ENCODE results near the gene TUBB2B.
"Not testable (repeated sequence)": the region's sequence is repeated elsewhere in the genome, so short reads cannot be mapped to it uniquely, and the experiment has no call there.

The TUBB2B gene

DNA sequence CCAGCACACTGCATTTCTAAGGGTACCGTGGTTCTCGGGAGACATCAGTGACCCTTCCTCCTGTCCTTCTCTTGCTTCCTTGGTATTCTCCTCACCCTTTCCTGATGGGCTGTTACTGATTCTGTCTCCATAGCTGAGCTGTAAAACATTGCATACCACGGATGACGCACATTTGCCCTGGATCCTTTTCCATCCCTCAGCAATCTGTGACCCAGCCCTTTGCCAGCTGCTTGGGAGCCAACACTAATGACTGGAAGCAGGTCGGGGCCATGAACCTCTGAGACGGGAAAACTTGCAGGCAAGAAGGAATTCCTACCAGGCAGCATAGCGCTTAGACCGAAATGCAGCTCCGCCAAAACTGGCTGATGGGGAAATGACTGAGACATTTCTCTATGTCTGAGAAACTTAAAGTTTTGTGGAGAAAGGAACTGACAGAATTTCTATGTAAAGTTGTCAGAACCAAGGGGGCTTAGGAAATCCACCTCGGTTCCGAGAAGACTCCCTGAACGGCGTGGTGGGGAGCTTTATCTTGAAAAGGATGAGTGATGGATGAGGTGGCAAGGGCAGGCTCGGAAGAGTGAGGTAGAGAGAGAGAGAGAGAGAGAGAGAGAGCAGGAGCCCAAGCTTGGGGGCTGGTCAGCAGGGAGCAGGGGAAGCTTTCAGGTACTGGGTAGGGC lies 19.2 kb downstream of the TUBB2B start:
- no peak for DNase-seq

DNA sequence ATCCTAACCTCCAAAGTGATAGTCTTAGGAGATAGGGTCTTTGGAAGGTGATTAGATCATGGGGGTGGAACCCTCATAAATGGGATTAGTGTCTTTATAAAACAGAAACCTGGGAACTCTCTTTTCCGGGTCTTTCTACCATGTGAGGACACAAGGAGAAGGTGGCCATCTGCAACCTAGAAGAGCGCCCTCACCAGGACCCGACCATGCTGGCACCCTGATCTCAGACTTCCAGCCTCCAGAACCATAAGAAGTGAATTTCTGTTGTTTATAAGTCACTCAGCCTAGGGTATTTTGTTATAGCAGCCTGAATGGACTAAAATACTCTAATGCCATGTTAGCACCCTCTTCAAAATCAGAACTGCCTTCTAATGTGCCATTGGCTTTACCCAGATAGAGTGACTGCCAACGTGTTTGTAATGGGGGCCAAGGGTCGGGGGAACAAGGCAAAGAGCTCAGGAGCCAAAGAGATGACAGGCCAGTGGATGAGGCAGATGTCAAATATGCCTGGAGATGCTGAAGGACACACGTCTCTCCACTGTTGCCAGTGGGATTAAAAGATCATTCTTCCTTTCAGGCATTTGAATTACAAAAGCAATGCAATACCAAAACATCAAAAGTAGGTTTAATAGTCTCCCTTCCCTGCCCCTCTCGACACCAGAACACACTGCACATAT lies 21.0 kb downstream of the TUBB2B start:
- no peak for DNase-seq

DNA sequence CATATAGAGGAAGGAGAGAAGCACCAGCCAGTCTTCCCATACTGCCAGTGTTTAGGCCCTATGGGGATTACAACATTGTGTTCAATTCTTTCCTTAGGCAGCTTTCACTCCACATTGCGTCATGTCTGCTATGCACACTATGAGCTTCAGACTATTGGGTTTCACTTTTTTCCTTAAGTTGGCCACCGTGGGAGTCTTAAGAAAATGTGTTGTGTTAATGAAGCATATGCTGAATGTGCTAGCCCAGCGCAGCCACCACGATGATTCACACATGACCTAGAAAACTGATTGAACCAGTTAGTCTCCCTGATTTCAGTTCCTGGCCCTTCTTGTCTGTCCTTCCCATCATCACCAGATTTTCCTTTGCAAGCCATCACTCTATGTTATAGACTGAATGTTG lies 21.5 kb downstream of the TUBB2B start:
- no peak for DNase-seq

DNA sequence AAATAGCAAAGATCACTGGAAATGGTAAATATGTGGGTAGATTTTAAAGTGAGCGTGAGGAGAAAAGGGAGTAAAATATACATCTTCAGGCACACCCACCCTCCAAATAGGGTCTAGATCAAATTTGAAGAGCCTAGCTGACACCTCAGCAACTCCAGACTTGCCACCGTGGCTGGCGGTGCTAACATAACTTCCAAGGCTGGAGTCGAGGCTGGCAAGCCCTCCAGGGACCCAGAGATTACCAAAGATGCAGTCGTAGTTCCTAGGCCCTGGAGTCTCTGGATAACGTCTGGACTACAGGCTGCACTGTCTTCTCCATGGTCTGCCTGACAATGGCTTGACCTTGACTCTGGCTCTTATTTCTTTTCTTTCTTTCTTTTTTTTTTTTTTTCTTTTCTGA lies 22.5 kb downstream of the TUBB2B start:
- DNase-seq, result no peak

DNA sequence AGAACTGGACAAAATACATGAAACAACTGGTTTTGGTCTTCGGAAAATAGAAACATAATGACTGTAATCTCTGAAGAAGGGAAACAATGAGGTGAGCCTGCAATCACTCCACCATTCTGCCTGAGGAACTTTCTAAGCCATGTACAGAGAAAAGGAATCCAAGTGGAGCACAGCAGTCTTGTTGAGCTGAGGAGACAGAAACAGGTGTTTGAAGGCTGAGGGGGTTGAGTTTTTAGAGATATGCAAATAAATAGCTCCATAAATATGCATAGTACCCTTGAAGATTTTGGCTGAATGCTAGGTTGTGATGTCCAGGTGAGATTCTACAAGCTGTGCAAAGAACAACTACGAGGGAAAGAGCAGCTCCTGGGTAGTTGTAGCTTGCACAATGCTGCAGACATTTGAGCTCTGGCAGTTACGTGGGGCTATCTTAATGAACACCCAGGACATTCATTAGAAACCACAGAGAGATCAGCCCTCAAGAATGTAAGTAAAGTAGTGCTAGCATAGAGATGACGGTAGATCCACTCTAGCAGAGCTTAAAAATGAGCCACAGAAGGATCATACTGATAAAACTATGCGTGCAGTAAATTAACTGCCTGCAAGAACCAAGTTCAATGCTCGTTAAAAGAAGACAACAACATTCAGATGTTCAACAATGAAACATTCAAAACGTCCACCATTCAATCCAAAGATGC lies 24.3 kb downstream of the TUBB2B start:
- DNase-seq, result no peak

DNA sequence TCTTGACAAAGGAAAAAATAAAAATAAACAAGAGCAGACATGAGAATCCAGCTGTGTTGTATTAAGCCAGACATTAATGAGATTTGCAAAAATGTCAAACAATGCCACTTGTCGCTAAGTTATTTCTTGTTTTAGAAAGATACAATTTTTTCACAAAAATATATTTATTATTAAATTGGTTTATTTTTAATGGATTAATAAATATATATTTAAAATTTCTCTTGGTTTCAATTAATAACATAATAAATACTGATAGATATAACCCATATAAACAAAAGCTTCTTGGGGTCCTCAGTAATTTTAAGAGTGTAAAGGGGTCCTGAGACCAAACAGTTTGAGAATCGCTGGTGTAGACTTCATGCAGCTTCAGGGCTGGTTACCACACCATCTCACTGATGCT lies 26.1 kb downstream of the TUBB2B start:
- DNase-seq, result no peak

DNA sequence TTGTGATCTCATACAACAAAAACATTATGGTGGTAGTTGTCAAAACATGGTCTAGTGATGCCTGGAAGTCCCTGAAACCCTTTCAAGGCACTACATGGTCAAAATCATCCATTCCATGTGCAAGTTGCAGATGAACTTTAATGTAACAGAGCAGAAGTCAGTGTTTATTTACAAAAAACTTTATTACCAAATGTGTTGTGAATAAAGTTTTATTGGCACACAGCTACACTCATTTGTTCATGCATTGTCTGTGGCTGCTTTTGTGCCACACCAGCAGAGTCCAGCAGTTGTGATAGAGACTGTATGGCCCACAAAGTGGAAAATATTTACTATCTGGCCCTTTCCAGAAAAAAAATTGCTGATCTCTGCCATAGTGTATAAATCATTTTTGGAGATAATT lies 26.8 kb downstream of the TUBB2B start:
- no peak for DNase-seq

DNA sequence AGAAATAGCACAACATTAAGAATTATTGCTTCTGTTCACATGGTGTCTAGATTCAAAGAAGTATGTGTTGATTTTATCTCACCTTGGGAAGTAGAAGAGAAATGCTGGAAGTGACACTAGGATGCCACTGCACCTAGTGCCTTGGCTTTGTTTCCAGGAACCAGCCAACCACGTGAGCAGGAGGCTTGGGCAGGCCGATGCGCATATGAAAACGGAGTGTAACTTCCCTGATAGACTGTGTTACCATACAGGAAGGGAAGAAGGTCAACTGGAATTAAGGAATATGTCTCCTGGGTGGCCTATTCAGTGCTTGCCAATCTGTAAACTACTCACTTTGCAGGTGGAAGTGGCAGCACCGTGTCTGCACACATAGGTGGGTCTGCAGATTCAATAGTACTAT lies 28.1 kb downstream of the TUBB2B start:
- no peak for DNase-seq

DNA sequence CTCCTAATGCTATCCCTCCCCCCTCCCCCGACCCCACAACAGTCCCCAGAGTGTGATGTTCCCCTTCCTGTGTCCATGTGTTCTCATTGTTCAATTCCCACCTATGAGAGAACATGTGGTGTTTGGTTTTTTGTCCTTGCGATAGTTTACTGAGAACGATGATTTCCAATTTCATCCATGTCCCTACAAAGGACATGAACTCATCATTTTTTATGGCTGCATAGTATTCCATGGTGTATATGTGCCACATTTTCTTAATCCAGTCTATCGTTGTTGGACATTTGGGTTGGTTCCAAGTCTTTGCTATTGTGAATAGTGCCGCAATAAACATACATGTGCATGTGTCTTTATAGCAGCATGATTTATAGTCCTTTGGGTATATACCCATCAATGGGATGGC lies 29.7 kb downstream of the TUBB2B start:
- not testable (repeated sequence) for DNase-seq

DNA sequence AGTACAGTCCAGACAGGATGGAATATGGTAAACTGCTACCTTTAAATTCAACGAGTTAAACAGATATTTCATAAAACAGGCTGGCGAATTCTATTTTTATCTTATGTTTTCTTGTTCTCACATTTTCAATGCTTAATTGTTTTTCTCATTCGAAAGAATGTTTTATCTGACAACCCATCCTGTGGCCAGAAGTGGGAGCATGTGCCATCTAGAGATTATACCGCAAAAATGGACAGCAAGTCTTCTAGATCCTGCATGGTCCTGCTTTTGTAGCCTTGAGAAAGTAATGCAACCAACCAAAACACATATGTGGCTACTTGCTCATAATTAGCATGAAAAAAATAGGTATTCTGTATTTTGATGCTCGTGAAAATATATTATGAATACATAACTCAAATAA lies 30.7 kb downstream of the TUBB2B start:
- DNase-seq, result no peak

DNA sequence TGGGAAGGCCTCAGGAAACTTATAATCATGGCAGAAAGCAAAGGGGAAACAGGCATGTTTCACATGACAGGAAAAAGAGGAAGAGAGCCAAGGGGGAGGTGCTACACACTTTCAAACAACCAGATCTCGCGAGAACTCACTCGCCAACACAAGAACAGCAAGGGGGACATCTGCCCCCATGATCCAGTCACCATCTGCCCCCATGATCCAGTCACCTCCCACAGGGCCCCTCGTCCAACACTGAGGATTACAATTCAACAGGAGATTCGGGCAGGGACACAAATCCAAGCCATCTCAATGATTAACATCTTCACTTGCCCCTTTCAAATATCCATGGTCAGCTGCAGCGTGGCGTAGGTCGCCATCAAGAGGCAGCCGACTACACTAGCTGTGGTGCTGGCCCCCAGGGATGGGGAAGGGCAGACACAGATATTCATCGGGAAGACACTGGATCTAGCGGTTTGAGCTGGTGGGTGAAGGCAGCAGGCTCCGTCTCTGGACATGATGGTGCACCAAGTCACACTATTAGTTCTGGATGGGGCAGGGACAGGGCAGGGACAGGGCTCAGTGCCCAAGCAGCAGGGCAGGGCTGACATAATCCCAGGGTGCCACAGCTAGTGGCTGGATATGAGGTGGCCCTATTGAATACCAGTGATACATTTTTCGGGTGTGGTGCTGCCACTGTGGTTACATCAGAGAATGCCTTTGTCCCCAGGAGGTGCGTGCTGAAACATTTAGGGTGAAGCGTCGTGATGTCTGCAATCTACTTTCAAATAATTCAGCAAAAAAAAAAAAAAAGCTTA lies 31.6 kb downstream of the TUBB2B start:
- DNase-seq, result no peak

DNA sequence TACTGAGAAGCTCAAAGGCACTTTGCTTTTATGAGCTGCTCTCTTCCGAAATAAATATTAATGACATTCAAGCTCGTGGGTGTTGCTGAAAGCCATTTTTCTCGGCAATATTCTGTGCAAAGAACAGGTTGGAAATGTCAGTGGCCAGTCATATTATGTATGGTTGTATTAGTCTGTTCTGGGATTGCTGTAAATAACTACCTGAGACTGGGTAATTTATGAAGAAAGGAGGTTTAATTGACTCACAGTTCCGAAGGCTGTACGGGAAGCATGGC lies 32.1 kb downstream of the TUBB2B start:
- DNase-seq, result no peak

DNA sequence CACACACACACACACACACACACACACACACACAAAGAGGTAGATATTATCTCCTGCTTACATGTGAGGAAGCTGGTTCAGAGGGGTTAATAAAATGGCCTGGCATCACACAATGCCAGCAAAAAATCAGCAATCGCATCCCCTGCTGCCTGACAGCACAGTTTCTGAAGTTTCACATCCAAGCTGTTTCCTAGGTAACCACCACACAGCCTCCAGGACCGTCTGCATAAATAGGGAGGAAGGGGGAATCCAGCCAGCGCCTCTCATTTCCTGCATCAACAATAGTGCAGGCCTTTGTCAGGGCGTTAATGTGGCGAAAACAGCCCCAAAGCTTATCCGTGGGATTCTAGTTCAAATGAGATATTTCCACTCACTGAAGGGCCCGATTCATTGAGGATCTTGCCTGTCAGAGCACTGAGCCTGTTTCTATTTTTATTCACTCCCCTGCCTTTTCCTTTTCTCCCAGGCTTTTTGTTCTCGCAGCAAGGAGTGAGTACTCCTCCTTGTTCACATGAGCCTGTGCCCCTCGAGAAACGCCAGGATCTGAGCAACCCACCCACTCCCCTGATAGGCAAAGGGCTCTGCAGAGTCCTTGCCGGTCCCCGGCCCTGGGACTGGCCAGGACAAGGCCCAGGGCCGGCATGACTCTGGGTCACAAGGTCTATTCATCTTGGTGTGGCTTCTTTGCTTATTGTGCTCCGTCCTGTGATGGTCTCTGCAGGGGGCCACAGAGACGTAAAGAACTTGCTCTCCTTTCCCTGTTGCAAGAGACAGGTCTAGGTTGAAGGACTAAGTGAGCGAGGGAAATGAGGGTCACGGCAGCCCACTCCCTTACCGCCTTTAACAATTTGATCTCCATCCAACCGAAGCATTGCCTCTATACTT lies 32.7 kb downstream of the TUBB2B start:
- DNase-seq, result no peak

DNA sequence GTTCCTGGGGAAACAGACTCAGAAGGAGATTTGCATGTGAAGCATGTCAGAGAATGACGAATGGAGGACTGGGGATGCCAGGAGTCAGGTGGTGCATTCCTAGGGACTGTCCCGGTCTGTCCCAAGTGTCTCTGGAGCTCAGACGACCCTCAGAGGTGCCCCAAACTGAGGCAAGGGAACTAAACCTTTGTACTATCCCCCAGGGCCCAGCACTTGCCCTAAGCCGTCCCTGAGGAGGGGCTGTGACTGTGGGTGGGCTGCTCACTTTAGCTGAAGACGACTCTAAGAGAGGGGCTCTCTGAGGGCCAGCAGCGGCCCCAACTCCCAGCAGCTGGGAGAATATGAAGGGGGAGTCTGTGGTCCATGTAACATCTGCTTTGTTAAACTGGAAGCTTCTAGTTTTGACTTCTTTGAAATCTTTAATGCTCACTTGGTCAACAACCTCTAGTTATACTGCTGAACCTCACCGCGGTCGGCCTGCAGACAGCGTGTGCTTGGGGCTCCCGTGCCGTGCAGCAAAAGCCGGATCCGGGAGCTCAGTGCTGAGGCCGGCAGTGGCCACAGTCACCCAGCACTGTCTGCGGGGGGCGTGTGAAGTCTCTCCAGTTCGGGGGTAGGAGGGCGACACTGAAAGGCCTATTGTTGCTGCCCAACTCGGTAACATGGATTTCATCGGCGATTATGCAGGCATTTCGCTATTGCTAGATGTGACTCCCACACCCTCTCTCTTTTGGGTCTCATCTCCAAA lies 34.2 kb downstream of the TUBB2B start:
- no peak for DNase-seq

DNA sequence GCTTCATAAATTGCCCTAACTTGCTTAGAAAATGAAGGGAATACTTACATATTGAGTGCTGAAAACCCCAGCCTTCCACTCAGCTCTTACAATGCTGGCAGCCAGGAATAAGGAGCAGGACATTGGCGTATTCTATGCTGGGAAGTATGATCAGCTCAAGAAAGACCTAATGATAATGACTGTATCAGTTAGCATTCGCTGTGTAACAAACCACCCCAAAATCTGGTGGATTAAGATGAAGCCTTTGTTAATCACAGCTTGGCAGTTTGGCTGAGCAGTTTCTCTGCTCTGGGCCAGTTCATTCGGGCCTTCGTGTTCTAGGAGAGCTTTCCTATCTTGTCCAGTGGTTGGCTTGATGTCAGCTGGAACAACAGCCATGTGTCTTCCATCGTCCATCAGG lies 36.7 kb downstream of the TUBB2B start:
- no peak for DNase-seq

DNA sequence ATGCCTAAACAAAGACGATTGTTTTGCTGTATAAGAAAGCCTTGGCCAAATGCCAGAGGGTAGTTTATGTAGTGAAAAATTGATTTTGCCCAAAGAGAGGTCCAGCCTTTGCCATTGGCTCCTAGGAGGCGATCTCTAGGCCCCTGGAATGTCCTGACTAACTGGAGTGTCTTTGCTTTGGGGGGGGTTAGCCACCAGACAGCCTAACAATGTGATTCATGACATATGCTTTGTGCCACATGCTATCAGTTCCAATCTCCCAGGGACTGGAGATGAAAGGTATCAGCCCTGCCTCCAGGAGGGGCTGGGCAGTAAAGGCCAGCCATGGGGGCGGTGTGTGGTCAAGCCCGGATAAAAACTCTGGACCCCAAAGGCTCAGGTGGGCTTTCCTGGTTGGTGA lies 37.4 kb downstream of the TUBB2B start:
- DNase-seq, result no peak

DNA sequence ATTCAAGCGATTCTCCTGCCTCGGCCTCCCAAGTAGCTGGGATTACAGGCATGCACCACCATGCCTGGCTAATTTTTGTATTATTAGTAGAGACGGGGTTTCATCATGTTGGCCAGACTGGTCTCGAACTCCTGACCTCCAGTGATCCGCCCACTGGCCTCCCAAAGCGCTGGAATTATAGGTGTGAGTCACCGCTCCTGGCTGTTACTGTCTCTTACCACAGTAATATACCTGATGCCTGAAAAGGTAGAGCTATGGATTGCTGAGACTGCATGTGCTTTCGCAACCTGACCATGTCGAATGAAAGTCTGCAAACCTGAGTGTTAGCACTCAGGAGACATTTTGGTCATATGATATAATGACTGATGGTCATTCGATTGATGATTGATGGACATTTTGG lies 38.3 kb downstream of the TUBB2B start:
- not testable (repeated sequence) for DNase-seq

DNA sequence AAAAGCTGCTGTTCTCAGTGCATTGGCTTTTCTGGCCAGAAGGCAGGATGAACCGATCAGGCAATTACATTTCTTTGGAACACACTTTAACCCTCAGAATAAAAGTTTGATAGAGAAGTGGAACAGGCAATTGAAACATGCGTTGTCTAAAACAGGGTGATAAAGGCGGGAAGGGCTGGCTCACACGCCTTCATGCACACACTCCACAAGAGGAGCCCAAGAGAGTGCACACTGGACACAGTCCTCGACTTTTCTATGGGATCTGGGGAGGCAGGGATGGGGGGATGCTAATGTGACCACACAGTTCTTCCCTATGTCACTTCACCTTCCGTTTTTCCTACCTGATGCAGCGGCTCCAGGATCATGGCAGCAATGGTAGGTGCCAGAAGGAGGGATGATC lies 39.2 kb downstream of the TUBB2B start:
- no peak for DNase-seq

DNA sequence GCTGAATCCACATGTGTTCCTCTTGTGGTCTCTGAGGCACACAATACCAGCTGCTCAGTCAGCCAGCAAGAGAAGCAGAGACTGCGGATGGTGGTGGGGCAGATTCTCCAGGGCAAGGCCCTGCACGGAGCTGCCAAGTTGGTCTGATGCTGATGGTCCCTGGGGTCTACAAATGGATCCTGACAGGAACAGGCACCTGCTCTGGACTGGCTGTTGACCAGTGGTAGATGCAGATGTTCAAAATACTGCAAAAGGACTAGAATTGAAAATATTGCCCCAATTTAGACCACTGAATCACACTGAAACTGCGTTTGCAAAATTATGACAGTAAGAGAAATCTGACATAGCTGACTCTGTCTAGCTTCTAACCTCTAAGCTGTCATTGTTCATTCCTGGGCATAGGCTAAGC lies 40.5 kb downstream of the TUBB2B start:
- DNase-seq, result no peak

DNA sequence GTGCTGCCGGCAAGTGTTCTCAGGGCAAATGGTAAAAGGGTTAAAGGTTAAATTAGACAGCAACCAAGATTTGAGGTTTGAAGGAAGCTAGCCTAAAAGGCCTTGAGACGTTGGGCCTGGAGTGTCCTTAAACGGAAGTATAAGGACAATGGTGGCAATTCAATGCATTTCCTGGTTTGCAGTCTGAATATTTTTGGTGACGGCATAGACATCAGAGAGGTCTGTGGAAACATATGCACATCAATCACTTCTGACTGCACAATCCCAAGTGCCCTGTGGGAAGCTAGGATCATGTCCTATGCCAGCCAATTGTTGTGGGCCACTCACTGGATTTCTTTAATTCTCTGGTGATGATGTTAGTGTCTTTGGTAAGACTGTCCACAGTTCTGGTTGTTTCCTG lies 44.4 kb downstream of the TUBB2B start:
- no peak for DNase-seq

DNA sequence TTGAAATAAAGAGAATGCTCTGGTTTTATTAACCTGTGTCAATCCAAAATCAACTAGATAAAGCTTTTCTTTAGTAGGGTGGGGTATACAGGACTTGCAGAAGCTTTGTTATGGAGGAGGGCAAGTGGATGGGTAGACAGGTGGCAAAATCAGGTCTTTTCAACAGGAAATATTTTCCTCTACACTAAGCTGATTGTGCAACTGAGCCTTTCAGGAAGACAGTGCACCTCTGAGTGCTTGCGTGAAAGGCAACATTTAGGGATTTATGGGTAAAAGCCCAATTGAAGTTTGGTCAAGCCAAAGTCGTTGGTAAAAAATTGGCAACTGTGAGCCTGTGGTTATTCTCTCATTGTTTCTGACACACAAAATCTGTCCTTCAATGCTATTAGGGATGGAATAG lies 46.3 kb downstream of the TUBB2B start:
- no peak for DNase-seq

DNA sequence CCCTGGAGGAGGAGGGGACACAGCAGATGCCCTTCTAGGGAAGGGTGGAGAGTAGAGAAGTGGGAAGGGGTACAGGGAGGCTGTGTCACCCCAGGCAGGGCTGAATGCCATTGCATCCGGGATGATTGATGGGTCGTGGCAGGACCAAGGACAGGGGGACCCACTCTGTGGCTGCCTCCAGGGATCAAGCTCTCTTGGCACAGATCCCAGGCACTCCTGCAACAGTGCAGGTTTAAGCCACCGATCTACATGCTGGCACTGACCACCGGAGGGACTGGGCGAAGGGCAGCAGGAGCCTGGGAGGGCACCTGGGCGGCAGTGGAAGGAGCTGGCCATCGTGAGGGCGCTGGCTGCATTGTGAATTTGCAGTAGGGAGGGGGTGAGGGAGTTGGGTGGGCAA lies 47.5 kb downstream of the TUBB2B start:
- not testable (repeated sequence) for DNase-seq
